Neural cell (in vitro differentiated cells): ENCODE results near the gene COL1A1.

ENCODE experiments used
- EP300 ChIP-seq: fragments of 450-650 bp; conservative IDR thresholded peaks from 2 replicates; pipeline ENCODE4 v1.6.1; 2014; ENCODE audit warnings: antibody characterized with exemption, mild to moderate bottlenecking, moderate library complexity; ENCODE audit not compliant: poor library complexity, severe bottlenecking
- EZH2 ChIP-seq: fragments of 200-600, 300-800 bp; shearing (Covaris generic), sonication (generic); IDR thresholded peaks from 2 replicates; pipeline ENCODE4 v1.6.1; 2014; ENCODE audit warnings: antibody characterized with exemption, low read length, borderline replicate concordance, mild to moderate bottlenecking; ENCODE audit not compliant: insufficient read depth, poor library complexity, severe bottlenecking
- MXI1 ChIP-seq: fragments of 450-650 bp; conservative IDR thresholded peaks from 2 replicates; pipeline ENCODE4 v1.6.1; 2014; ENCODE audit warnings: antibody characterized with exemption, mild to moderate bottlenecking; ENCODE audit not compliant: poor library complexity, severe bottlenecking
- POLR2AphosphoS5 ChIP-seq: IDR thresholded peaks from 2 replicates; pipeline ENCODE4 v1.6.1; 2012
- RAD21 ChIP-seq: fragments of 450-650 bp; conservative IDR thresholded peaks from 2 replicates; pipeline ENCODE4 v1.6.1; 2014; ENCODE audit warnings: antibody characterized with exemption, mild to moderate bottlenecking, moderate library complexity
- SMC3 ChIP-seq: fragments of 450-650 bp; conservative IDR thresholded peaks from 2 replicates; pipeline ENCODE4 v1.6.1; 2014; ENCODE audit warnings: antibody characterized with exemption, mild to moderate bottlenecking, moderate library complexity; ENCODE audit not compliant: poor library complexity
- TAF1 ChIP-seq: IDR thresholded peaks from 2 replicates; pipeline ENCODE4 v1.6.1; 2012; ENCODE audit warnings: low read depth
- TF ChIP-seq, protein P1 (sequence below): IDR thresholded peaks from 2 replicates; pipeline ENCODE4 v1.6.1; 2012; ENCODE audit warnings: borderline replicate concordance
- TF ChIP-seq, protein P2 (sequence below): fragments of 450-650 bp; IDR thresholded peaks from 2 replicates; pipeline ENCODE4 v1.5.1; 2014; ENCODE audit warnings: antibody characterized with exemption, mild to moderate bottlenecking, moderate library complexity; ENCODE audit not compliant: poor library complexity, severe bottlenecking

DNA sequence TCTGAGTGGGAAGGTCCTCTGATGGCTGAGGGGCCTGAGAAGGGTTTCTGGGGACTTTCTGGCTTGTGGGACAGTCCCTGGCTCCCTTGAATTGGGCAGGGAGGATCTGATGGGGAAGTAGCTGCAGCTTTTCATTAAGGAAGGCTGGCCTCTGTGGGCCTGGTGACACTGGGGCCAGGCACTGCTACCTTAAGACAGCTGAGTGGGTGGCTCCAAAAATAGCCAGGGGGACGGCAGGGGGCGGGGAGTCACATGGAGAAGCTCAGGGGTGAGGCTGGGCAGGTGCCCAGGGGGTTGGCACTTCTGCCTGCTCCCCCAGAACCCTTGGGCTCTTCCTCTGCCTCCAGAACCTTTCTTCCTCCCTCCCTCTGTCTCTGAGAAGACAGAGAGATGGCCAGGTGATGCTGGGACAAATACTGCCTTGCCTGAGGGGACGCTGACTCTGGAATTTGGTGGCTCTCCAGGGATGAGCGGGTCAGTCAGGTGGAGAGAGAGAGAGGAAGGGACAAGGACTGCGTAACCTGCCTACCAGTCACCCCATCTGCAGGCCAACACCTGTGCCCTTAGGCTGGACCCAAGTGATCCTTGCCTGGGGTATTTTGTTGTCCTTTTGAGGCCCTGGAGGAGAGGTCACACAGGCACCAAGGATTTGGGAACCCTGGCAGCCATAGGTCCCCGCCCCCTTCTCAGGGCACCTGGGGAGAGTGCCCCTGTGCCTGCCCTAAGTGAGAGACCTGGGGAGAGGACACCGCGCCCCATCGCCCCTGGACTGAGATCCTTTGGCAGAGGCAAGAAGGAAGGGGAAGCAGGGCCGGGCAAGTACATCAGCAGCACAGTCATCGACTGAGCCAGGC lies 37.4 kb downstream of the COL1A1 start:
- TF ChIP-seq, protein P1, sequence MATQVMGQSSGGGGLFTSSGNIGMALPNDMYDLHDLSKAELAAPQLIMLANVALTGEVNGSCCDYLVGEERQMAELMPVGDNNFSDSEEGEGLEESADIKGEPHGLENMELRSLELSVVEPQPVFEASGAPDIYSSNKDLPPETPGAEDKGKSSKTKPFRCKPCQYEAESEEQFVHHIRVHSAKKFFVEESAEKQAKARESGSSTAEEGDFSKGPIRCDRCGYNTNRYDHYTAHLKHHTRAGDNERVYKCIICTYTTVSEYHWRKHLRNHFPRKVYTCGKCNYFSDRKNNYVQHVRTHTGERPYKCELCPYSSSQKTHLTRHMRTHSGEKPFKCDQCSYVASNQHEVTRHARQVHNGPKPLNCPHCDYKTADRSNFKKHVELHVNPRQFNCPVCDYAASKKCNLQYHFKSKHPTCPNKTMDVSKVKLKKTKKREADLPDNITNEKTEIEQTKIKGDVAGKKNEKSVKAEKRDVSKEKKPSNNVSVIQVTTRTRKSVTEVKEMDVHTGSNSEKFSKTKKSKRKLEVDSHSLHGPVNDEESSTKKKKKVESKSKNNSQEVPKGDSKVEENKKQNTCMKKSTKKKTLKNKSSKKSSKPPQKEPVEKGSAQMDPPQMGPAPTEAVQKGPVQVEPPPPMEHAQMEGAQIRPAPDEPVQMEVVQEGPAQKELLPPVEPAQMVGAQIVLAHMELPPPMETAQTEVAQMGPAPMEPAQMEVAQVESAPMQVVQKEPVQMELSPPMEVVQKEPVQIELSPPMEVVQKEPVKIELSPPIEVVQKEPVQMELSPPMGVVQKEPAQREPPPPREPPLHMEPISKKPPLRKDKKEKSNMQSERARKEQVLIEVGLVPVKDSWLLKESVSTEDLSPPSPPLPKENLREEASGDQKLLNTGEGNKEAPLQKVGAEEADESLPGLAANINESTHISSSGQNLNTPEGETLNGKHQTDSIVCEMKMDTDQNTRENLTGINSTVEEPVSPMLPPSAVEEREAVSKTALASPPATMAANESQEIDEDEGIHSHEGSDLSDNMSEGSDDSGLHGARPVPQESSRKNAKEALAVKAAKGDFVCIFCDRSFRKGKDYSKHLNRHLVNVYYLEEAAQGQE, result no peak
- TF ChIP-seq SMC3 (no peak), EZH2 (no peak), POLR2AphosphoS5 (no peak), RAD21 (no peak), EP300 (no peak), TAF1 (no peak), MXI1 (no peak)
- TF ChIP-seq, protein P2, sequence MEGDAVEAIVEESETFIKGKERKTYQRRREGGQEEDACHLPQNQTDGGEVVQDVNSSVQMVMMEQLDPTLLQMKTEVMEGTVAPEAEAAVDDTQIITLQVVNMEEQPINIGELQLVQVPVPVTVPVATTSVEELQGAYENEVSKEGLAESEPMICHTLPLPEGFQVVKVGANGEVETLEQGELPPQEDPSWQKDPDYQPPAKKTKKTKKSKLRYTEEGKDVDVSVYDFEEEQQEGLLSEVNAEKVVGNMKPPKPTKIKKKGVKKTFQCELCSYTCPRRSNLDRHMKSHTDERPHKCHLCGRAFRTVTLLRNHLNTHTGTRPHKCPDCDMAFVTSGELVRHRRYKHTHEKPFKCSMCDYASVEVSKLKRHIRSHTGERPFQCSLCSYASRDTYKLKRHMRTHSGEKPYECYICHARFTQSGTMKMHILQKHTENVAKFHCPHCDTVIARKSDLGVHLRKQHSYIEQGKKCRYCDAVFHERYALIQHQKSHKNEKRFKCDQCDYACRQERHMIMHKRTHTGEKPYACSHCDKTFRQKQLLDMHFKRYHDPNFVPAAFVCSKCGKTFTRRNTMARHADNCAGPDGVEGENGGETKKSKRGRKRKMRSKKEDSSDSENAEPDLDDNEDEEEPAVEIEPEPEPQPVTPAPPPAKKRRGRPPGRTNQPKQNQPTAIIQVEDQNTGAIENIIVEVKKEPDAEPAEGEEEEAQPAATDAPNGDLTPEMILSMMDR, result no peak
